ENCODE results near the gene PPIE.

GRCh38 chr1:39782103-39782502 is 43.4 kb downstream of the PPIE start:
- TF ChIP-seq, protein P1, sequence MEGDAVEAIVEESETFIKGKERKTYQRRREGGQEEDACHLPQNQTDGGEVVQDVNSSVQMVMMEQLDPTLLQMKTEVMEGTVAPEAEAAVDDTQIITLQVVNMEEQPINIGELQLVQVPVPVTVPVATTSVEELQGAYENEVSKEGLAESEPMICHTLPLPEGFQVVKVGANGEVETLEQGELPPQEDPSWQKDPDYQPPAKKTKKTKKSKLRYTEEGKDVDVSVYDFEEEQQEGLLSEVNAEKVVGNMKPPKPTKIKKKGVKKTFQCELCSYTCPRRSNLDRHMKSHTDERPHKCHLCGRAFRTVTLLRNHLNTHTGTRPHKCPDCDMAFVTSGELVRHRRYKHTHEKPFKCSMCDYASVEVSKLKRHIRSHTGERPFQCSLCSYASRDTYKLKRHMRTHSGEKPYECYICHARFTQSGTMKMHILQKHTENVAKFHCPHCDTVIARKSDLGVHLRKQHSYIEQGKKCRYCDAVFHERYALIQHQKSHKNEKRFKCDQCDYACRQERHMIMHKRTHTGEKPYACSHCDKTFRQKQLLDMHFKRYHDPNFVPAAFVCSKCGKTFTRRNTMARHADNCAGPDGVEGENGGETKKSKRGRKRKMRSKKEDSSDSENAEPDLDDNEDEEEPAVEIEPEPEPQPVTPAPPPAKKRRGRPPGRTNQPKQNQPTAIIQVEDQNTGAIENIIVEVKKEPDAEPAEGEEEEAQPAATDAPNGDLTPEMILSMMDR (conservative IDR thresholded peaks at IDR 0.05; ENCODE audit: low read depth in 2 of 2), result no peak
- TF ChIP-seq EZH2 (IDR thresholded peaks at IDR 0.05; ENCODE audit: low read depth, unreplicated experiment) (no peak), JUNB (IDR thresholded peaks at IDR 0.05; ENCODE audit: unreplicated experiment) (no peak)
- TF ChIP-seq, protein P2, sequence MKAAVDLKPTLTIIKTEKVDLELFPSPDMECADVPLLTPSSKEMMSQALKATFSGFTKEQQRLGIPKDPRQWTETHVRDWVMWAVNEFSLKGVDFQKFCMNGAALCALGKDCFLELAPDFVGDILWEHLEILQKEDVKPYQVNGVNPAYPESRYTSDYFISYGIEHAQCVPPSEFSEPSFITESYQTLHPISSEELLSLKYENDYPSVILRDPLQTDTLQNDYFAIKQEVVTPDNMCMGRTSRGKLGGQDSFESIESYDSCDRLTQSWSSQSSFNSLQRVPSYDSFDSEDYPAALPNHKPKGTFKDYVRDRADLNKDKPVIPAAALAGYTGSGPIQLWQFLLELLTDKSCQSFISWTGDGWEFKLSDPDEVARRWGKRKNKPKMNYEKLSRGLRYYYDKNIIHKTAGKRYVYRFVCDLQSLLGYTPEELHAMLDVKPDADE (IDR thresholded peaks at IDR 0.05), result no peak
